Measurements from ENCODE around the gene NAA40. TPM values are rescaled to one million over a fixed set of nuclear protein-coding genes. Genes with fewer than 3 reads are reported as not detected.
A peak's percentile ranks its signal among the peaks of the same experiment; 100 is the strongest.
"Not testable (repeated sequence)": the region's sequence is repeated elsewhere in the genome, so short reads cannot be mapped to it uniquely, and the experiment has no call there.

NAA40 gene
- total RNA-seq, 1 donor from 2014 or later, result 19.7 TPM

GRCh38 chr11:63969461-63969860, 30.7 kb downstream of the NAA40 start:
- Histone ChIP-seq H3K9me3 (replicated peaks) (no peaks in the 10 kb centered on the region), H3K4me1 (peaks cover 5% of the 10 kb centered on the region), H3K36me3 (no peaks in the 10 kb centered on the region), H3K27ac (replicated peaks) (no peak overlapping the region), H3K27me3 (ENCODE audit: low read depth) (peaks cover 6% of the 10 kb centered on the region), H3K4me3 (no peak overlapping the region)
- no peak for DNase-seq
- intact Hi-C loops (cut with micrococcal nuclease), result no loop called here
- TF ChIP-seq CTCF (IDR thresholded peaks at IDR 0.05; ENCODE audit: borderline replicate concordance), result no peak

GRCh38 chr11:63970902-63971301, 32.1 kb downstream of the NAA40 start:
- no peak for TF ChIP-seq CTCF (IDR thresholded peaks at IDR 0.05; ENCODE audit: borderline replicate concordance)
- no peak for DNase-seq
- no peak overlapping the region for H3K27ac ChIP-seq (replicated peaks)

GRCh38 chr11:63973912-63974258, 35.1 kb downstream of the NAA40 start:
- peak overlapping the region; percentile 79 for H3K4me3 ChIP-seq
- H3K27me3 ChIP-seq (ENCODE audit: low read depth); DNase-seq; intact Hi-C loops (cut with micrococcal nuclease); H3K9me3 ChIP-seq (replicated peaks); H3K36me3 ChIP-seq; H3K27ac ChIP-seq (replicated peaks): not testable (repeated sequence)
- peaks cover 47% of the 10 kb centered on the region for H3K4me1 ChIP-seq

More at GRCh38 chr11:63970902-63971301, 32.1 kb downstream of the NAA40 start:
- intact Hi-C loops (cut with micrococcal nuclease), result no loop called here
- H3K4me3 ChIP-seq, result no peak overlapping the region
- H3K4me1 ChIP-seq, result peaks cover 19% of the 10 kb centered on the region
- H3K9me3 ChIP-seq (replicated peaks), result no peaks in the 10 kb centered on the region
- H3K27me3 ChIP-seq (ENCODE audit: low read depth), result peaks cover 6% of the 10 kb centered on the region
- peaks cover 1% of the 10 kb centered on the region for H3K36me3 ChIP-seq

- H3K4me1 ChIP-seq, result peaks cover 53% of the 10 kb centered on the region
- H3K36me3 ChIP-seq, result peaks cover 13% of the 10 kb centered on the region
- peak within 1 kb of the TSS; percentile 95 for H3K27ac ChIP-seq (replicated peaks)
- intact Hi-C loops (cut with micrococcal nuclease), result no loop called here
- H3K27me3 ChIP-seq (ENCODE audit: low read depth), result peaks cover 6% of the 10 kb centered on the region
- peak; percentile 21 for TF ChIP-seq CTCF (IDR thresholded peaks at IDR 0.05; ENCODE audit: borderline replicate concordance)
- H3K9me3 ChIP-seq (replicated peaks), result no peaks in the 10 kb centered on the region
- DNase-seq, result peak; percentile 95
- peak within 1 kb of the TSS; percentile 79 for H3K4me3 ChIP-seq
These were observed 35.7 kb downstream of the NAA40 start, which contains the start of gene COX8A for GRCh38 chr11:63974259-63975143. Gene COX8A, plus strand, starts transcription at chr11:63974620. Its CDS starts 61 bp downstream, at chr11:63974681.

- H3K9me3 ChIP-seq (replicated peaks), result no peaks in the 10 kb centered on the region
- H3K4me3 ChIP-seq, result no peak overlapping the region
- DNase-seq, result no peak
- peak overlapping the region; percentile 18 for H3K27ac ChIP-seq (replicated peaks)
- no peak for TF ChIP-seq CTCF (IDR thresholded peaks at IDR 0.05; ENCODE audit: borderline replicate concordance)
- peaks cover 68% of the 10 kb centered on the region for H3K4me1 ChIP-seq
- intact Hi-C loops (cut with micrococcal nuclease), result no loop called here
- no peaks in the 10 kb centered on the region for H3K27me3 ChIP-seq (ENCODE audit: low read depth)
- H3K36me3 ChIP-seq, result peaks cover 13% of the 10 kb centered on the region
These were observed 39.9 kb downstream of the NAA40 start for GRCh38 chr11:63978551-63979239.
